ENCODE data around the gene KCMF1.

DNA sequence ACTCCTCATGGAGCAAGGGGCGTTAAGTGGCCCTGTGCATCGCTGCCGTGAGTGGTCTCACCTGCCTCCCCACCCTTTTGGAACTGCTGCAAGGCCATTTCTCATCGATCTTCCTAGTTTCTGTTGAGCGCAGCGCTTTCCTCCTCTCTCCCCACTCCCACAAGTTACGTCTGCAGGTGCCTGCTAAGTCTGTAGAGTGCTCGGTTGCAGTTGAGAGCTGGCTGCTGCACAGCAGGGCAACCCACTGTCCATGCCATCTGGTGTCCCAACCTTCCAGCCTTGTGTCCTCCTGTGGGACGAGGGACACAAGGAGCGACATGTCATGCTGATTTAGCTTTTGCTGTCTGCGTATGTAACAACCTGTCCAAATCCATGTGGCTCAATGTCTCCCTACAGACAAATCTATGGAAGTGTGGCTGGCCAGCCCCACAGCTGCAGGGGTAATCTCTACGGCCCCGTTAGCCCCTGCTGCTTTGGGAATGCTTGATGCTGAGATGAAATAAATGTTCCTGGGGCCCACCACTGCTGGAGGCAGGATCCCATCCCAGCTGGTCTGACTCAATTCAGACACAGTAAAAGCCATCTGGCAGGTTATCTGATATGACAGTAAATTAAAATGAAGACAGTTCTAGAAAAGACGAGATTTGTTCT lies 94.1 kb downstream of the KCMF1 start:
- TF ChIP-seq CTCF (IDR thresholded peaks at IDR 0.05) (no peak), EP300 (IDR thresholded peaks at IDR 0.05) (no peak), ESRRA (IDR thresholded peaks at IDR 0.05; ENCODE audit: borderline replicate concordance, low read length) (no peak), MAFK (IDR thresholded peaks at IDR 0.05; ENCODE audit: partially characterized antibody) (no peak), SMC3 (IDR thresholded peaks at IDR 0.05) (no peak), FOXS1 (CRISPR knock-in tag; IDR thresholded peaks at IDR 0.05) (no peak), CHD4 (IDR thresholded peaks at IDR 0.05; ENCODE audit: borderline replicate concordance) (no peak), USF2 (IDR thresholded peaks at IDR 0.05) (no peak), ELK1 (IDR thresholded peaks at IDR 0.05; ENCODE audit: low read depth, low read length) (no peak), RFX5 (IDR thresholded peaks at IDR 0.05) (no peak), PBX3 (IDR thresholded peaks at IDR 0.05) (no peak)
- TF ChIP-seq, protein P1, sequence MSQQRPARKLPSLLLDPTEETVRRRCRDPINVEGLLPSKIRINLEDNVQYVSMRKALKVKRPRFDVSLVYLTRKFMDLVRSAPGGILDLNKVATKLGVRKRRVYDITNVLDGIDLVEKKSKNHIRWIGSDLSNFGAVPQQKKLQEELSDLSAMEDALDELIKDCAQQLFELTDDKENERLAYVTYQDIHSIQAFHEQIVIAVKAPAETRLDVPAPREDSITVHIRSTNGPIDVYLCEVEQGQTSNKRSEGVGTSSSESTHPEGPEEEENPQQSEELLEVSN (IDR thresholded peaks at IDR 0.05; ENCODE audit: borderline replicate concordance, low read depth): no peak
